Ascending aorta (tissue), 2 donors: Measurements from ENCODE around the gene VRK1. TPM values are rescaled to one million over a fixed set of nuclear protein-coding genes. Genes with fewer than 3 reads are reported as not detected.

Experiments used
- DNase-seq, 2 donors: peaks; one replicate each; pipeline ENCODE4 v3.0.0-alpha.2; 2019; ENCODE audit warnings: low spot score in 2 of 2
- H3K27ac ChIP-seq, 2 donors: fragments of 200-600 bp; sonication (generic); one replicate each; pipeline ENCODE4 v1.5.1; 2016 to 2017; ENCODE audit warnings: mild to moderate bottlenecking in 1 of 2
- H3K27me3 ChIP-seq: fragments of 200-600 bp; sonication (generic); one replicate; pipeline ENCODE4 v1.5.1; 2017
- H3K36me3 ChIP-seq, 2 donors: fragments of 200-600 bp; sonication (generic); one replicate each; pipeline ENCODE4 v1.5.1; 2016
- H3K4me1 ChIP-seq, 2 donors: fragments of 200-600 bp; sonication (generic); one replicate each; pipeline ENCODE4 v1.5.1; 2016 to 2017; ENCODE audit warnings: mild to moderate bottlenecking in 1 of 2
- H3K4me3 ChIP-seq, 2 donors: fragments of 200-600 bp; sonication (generic); one replicate each; pipeline ENCODE4 v1.5.1; 2016 to 2017; ENCODE audit warnings: mild to moderate bottlenecking in 1 of 2
- H3K9me3 ChIP-seq, 2 donors: fragments of 200-600 bp; sonication (generic); one replicate each; pipeline ENCODE4 v1.5.1; 2016
- intact Hi-C: fragments of 100-400 bp; cut with DNase I; formaldehyde crosslinking; loops from one replicate; pipeline ENCODE4 v1.15.1; 2023
- total RNA-seq: library from RNA; depleted of rRNA; stranded (reverse); fragments of >200 nt; gene quantifications from one replicate; pipeline ENCODE4 v1.1.0, GENCODE V29; 2016
- TF ChIP-seq, protein P1 (sequence below), 3 experiments: fragments of 200-600 bp in 2 of 3; fragments of 450-650 bp in 1 of 3; sonication (generic) in 2 of 3; IDR thresholded peaks; one replicate each; pipeline ENCODE4 v1.5.1; 2016 to 2019; ENCODE audit warnings: antibody characterized with exemption in 3 of 3, mild to moderate bottlenecking in 1 of 3, moderate library complexity in 1 of 3

The VRK1 gene
- total RNA-seq, 1 donor from 2014 or later: 2.4 TPM

DNA sequence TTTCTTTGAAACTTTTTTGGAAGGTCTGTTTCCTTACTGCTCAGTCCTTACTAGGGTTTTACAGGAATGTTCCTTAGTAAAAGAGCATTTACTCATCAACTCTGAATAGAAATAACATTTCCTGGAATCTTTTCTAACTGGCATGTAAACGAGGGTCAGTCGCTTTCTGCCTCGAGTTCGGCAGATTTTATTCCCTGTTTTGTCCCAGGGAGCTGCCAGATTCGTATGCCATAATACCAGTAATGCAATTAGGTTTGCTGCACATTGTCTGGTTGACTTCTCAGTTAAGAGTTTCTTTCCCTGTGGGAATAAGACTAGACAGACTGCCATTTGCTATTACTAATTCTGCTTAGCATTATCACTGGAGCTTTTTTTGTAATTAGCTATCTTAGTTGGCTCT lies 91.9 kb downstream of the VRK1 start:
- Histone ChIP-seq H3K27me3 (no peaks in the 10 kb centered on the region), H3K4me1 (no peaks in the 10 kb centered on the region), H3K27ac (no peak overlapping the region), H3K9me3 (no peaks in the 10 kb centered on the region), H3K36me3 (no peaks in the 10 kb centered on the region), H3K4me3 (no peak overlapping the region)
- DNase-seq: no peak
- TF ChIP-seq, protein P1, sequence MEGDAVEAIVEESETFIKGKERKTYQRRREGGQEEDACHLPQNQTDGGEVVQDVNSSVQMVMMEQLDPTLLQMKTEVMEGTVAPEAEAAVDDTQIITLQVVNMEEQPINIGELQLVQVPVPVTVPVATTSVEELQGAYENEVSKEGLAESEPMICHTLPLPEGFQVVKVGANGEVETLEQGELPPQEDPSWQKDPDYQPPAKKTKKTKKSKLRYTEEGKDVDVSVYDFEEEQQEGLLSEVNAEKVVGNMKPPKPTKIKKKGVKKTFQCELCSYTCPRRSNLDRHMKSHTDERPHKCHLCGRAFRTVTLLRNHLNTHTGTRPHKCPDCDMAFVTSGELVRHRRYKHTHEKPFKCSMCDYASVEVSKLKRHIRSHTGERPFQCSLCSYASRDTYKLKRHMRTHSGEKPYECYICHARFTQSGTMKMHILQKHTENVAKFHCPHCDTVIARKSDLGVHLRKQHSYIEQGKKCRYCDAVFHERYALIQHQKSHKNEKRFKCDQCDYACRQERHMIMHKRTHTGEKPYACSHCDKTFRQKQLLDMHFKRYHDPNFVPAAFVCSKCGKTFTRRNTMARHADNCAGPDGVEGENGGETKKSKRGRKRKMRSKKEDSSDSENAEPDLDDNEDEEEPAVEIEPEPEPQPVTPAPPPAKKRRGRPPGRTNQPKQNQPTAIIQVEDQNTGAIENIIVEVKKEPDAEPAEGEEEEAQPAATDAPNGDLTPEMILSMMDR (IDR thresholded peaks at IDR 0.05): no peak
- intact Hi-C loops: no loop called here

DNA sequence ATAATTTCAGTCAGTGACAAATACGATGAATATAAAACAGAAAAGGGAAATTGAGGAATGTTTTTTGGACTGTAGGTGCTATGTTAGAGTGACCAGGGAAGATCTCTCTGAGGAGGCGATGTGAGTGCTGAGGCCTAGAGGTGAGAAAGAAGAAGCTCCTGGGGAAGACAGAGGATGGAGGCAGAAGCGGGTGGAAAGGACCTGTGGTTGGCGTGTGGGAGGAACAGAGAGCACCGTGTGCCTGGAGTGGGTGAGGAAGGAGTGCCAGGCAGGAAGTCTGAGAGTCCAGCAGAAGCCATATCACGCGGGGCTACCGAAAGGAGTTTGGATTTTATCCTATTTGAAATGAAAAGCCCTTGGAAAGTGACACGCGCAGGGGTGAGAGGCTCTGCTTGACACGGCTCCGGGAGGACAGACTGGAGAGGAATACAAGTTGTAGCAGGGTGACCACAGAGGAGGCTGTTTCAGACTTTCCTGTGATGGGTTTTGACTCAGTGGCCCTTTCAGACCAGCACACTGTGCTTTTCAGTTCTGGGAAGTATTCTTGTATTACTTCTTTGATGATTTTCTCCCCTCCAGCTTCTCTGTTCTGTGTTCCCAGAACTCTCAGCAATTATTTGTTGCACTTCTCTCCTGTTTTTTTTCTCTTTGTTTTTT lies 96.9 kb downstream of the VRK1 start:
- no peaks in the 10 kb centered on the region for H3K27me3 ChIP-seq
- intact Hi-C loops: no loop called here
- no peaks in the 10 kb centered on the region for H3K36me3 ChIP-seq
- H3K4me1 ChIP-seq: no peaks in the 10 kb centered on the region
- H3K9me3 ChIP-seq: no peaks in the 10 kb centered on the region
- TF ChIP-seq, protein P1 (IDR thresholded peaks at IDR 0.05): no peak
- H3K27ac ChIP-seq: no peak overlapping the region
- no peak overlapping the region for H3K4me3 ChIP-seq
- DNase-seq: no peak

DNA sequence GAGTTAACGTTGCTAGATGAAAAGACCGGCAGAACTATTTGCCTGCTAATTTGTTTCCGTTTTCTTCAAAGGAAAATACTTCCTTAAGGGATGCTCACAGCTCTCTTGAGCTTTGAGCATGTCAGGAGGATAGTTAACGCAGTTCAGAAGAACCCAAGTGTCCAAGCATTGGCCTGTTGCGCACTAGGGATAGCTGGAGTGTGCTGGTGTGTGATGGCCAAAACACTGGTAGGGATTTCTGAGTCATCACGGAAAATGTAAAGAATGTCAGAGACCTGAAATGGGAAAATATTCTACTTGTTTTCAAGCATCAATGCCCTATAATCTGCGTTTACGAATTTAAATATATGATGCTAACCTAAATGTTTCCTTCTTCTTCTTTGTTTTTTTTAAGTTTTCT lies 97.8 kb downstream of the VRK1 start:
- H3K4me3 ChIP-seq: no peak overlapping the region
- no peaks in the 10 kb centered on the region for H3K27me3 ChIP-seq
- no peaks in the 10 kb centered on the region for H3K36me3 ChIP-seq
- no peaks in the 10 kb centered on the region for H3K4me1 ChIP-seq
- intact Hi-C loops: no loop called here
- no peak for DNase-seq
- H3K27ac ChIP-seq: no peak overlapping the region
- no peaks in the 10 kb centered on the region for H3K9me3 ChIP-seq
- TF ChIP-seq, protein P1 (IDR thresholded peaks at IDR 0.05): no peak

DNA sequence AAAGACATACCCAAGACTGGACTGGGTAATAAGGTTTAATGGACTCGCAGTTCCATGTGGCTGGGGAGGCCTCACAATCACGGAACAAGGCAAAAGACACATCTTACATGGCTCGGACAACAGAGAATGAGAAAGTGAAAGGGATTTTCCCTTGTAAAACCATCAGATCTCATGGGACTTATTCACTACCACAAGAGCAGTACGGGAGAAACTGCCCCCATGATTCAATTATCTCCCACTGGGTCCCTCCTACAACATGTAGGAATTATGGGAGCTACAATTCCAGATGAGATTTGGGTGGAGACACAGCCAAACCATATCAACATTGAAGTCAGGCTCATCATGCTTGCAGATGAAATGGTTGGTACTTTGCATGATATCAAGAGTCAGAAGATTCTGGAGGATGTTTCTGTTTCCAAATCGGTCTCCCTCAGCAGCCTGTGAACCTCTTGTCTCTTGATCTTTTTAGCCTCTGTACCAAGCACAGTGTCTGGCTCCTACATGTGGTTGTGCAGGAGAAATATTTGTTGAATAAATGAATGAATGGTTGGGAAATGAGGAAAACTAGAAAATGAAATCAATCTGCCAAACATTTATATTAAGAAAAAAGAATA lies 98.6 kb downstream of the VRK1 start:
- TF ChIP-seq, protein P1 (IDR thresholded peaks at IDR 0.05): no peak
- Histone ChIP-seq H3K27me3 (no peaks in the 10 kb centered on the region), H3K27ac (no peak overlapping the region), H3K4me3 (no peak overlapping the region), H3K36me3 (no peaks in the 10 kb centered on the region), H3K4me1 (no peaks in the 10 kb centered on the region), H3K9me3 (no peaks in the 10 kb centered on the region)
- DNase-seq: no peak
- intact Hi-C loops: no loop called here

DNA sequence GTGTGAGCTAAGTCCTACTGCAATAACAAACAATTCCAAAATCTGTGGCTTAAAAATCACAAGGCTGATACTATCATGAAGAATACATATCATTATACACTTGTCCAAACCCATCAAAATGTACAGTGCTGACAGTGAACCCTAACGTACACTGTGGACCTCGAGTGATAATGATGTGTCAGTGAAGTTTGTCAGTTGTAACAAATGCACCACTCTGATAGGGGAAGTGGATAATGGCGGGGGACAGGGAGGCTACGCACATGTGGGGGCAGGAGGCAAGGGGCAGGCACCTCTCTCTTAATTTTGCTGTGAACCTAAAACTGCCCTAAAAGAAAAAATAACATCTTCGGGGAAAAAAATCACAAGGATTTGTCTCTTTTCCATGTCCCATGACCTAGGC lies 100.0 kb downstream of the VRK1 start:
- no peaks in the 10 kb centered on the region for H3K36me3 ChIP-seq
- intact Hi-C loops: no loop called here
- H3K4me3 ChIP-seq: no peak overlapping the region
- TF ChIP-seq, protein P1 (IDR thresholded peaks at IDR 0.05): no peak
- H3K27ac ChIP-seq: no peak overlapping the region
- DNase-seq: no peak
- H3K27me3 ChIP-seq: no peaks in the 10 kb centered on the region
- H3K9me3 ChIP-seq: no peaks in the 10 kb centered on the region
- no peaks in the 10 kb centered on the region for H3K4me1 ChIP-seq
